Thymus (tissue), 11 donors: ENCODE results near the gene DDT. TPM values are rescaled to one million over a fixed set of nuclear protein-coding genes. Genes with fewer than 3 reads are reported as not detected.
"Not testable (repeated sequence)": the region's sequence is repeated elsewhere in the genome, so short reads cannot be mapped to it uniquely, and the experiment has no call there.

Source experiments
- DNase-seq, 9 donors: peaks; one replicate each; pipeline ENCODE4 v3.0.0-alpha.2; 2013; ENCODE audit warnings: low spot score in 9 of 9, low read depth in 6 of 9, missing footprints in 1 of 9
- H3K27ac ChIP-seq, 2 donors: one replicate each; pipeline ENCODE4 v1.5.1; 2013; ENCODE audit warnings: control low read depth in 1 of 2, low read depth in 1 of 2, low read length in 1 of 2, mild to moderate bottlenecking in 1 of 2, moderate library complexity in 1 of 2
- H3K27me3 ChIP-seq, 2 donors: one replicate each; pipeline ENCODE4 v1.5.1; 2013; ENCODE audit warnings: low read length in 1 of 2; ENCODE audit not compliant: control insufficient read depth in 2 of 2, insufficient read depth in 1 of 2
- H3K36me3 ChIP-seq, 2 donors: one replicate each; pipeline ENCODE4 v1.5.1; 2013; ENCODE audit warnings: low read length in 1 of 2, mild to moderate bottlenecking in 1 of 2, moderate library complexity in 1 of 2; ENCODE audit not compliant: control insufficient read depth in 2 of 2, insufficient read depth in 2 of 2
- H3K4me1 ChIP-seq, 2 donors: one replicate each; pipeline ENCODE4 v1.5.1; 2013; ENCODE audit warnings: low read length in 2 of 2; ENCODE audit not compliant: control insufficient read depth in 2 of 2, insufficient read depth in 2 of 2
- H3K4me3 ChIP-seq, 2 donors: one replicate each; pipeline ENCODE4 v1.5.1; 2013; ENCODE audit warnings: low read length in 2 of 2, control low read depth in 1 of 2, mild to moderate bottlenecking in 1 of 2
- H3K9me3 ChIP-seq, 2 donors: one replicate each; pipeline ENCODE4 v1.5.1; 2013; ENCODE audit warnings: low read length in 1 of 2, mild to moderate bottlenecking in 1 of 2; ENCODE audit not compliant: control insufficient read depth in 2 of 2, insufficient read depth in 1 of 2
- WGBS: extraction: QIAGEN DNeasy Blood & Tissue Kit; methylation state at CpG from one replicate; pipeline ENCODE4 v1.1.7; 2013; 5-methylcytosine and 5-hydroxymethylcytosine counted together
- polyA plus RNA-seq: library from polyadenylated mRNA; stranded (reverse); fragments of 200-250 nt; gene quantifications from one replicate; pipeline ENCODE4 v1.2.3, GENCODE V29; 2013
- total RNA-seq: library from RNA; stranded (reverse); fragments of 120-200 nt; gene quantifications from one replicate; pipeline ENCODE4 v1.2.4, GENCODE V29; 2013
- donor health status: healthy.

DDT gene
- total and polyA plus RNA-seq, 2 donors = 95.7 to 111 TPM

DNA sequence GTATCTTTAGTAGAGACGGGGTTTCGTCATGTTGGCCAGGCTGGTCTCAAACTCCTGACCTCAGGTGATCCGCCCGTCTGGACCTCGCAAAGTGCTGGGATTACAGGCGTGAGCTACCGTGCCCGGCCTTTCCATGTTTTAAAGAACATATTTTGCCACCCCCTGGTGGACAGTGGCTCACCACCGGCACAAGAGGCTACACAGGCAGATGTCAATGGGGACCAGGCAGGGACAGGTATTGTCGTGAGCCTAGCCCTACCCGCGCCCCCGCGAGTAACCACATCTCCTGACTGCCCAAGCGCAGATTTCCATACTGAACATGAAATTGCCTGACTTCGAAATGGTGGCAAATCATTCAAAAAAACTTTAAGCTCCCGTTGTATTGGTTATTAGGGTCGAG, 8.1 kb downstream of the DDT start:
- H3K9me3 ChIP-seq, H3K27ac ChIP-seq, H3K4me1 ChIP-seq, H3K27me3 ChIP-seq, H3K4me3 ChIP-seq, DNase-seq: not testable (repeated sequence)
- H3K36me3 ChIP-seq = peaks cover 21 to 22% of the 10 kb centered on the region in 2 donors
- no CpG with 5 or more reads among the region's 18 CpGs for WGBS

DNA sequence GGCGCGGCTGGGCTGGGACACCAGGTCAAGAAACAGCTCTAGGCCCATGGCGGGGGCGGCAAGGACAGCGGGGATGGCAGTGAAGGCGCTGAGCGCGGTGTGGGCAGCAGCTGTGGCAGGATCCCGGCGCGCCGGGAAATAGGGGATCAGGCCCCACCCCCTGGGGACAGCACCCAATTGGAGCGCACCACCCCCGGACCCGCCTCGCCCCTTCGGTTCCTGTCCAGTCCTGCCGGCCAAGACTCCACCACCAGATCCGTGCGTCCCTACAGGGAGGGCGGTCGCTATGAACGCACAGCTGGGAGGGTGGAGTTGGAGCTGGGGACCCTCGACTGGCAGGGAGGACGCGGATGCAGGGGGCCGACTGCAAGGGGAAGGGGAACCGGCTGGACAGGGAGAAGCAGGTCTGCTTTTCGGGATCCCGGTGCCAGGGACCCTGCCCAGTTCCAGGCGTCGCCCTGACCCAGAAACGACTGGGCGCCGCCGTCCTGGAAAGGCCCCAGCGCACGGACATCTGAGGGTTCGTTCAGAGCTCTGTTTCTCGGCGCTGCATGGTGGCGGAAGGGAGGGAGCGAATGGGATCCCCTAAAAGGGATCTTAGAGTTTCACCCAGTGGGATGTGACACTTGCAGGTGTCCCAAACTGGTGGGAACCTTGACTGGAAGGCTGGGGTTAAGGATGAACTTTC, 13.0 kb downstream of the DDT start, which contains the start of gene GSTT2B:
Gene GSTT2B, minus strand, starts transcription at position 112 of the 688 bp plus-strand sequence. Its CDS starts 64 bp downstream, at position 48.
- not testable (repeated sequence) for H3K27ac ChIP-seq, H3K36me3 ChIP-seq, DNase-seq, H3K4me1 ChIP-seq, H3K9me3 ChIP-seq, H3K4me3 ChIP-seq, H3K27me3 ChIP-seq
- WGBS = no CpG with 5 or more reads among the region's 43 CpGs

DNA sequence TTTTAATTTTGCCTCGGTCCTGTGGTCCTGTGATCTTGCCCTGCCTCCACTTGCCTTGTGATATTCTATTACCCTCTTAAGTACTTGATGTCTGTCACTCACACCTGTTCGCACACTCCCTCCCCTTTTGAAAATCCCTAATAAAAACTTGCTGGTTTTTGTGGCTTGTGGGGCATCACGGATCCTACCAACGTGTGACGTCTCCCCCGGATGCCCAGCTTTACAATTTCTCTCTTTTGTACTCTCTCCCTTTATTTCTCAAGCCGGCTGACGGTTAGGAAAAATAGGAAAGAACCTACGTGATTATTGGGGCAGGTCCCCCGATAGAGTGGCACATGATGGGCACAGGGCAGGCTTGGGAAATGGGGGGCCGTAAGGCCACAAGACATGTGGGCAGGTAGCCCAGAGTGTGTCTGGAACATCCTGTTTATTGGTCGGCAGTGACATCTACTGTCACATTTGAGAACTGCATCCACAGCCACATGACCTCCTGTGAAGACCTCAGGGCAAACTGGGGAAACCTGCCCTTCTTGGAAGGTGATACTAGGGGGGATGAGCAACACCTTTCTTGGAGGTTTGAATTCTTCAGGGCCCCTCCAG, 17.8 kb downstream of the DDT start:
- peak; percentile 34 to 87 (median 78) for DNase-seq
- 49% methylated on average over 12 of the region's 12 CpGs for WGBS
- not testable (repeated sequence) for H3K4me3 ChIP-seq, H3K4me1 ChIP-seq, H3K36me3 ChIP-seq, H3K27ac ChIP-seq, H3K27me3 ChIP-seq, H3K9me3 ChIP-seq

DNA sequence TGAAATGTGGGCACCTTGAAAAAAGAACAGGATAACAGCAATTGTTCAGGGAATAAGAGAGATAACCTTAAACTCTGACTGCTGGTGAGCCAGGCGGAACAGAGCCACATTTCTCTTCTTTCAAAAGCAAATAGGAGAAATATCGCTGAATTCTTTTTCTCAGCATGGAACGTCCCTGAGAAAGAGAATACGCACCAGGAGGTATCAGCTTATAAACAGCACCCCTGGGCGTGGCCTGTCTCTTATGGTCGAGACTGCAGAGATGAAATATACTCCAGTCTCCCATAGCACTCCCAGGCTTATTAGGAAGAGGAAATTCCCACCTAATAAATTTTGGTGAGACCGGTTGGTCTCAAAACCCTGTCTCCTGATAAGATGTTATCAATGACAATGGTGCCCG, 18.4 kb downstream of the DDT start:
- not testable (repeated sequence) for H3K36me3 ChIP-seq, H3K27ac ChIP-seq, H3K4me1 ChIP-seq, H3K27me3 ChIP-seq, DNase-seq, H3K9me3 ChIP-seq, H3K4me3 ChIP-seq
- 93% methylated on average over 7 of the region's 8 CpGs for WGBS

DNA sequence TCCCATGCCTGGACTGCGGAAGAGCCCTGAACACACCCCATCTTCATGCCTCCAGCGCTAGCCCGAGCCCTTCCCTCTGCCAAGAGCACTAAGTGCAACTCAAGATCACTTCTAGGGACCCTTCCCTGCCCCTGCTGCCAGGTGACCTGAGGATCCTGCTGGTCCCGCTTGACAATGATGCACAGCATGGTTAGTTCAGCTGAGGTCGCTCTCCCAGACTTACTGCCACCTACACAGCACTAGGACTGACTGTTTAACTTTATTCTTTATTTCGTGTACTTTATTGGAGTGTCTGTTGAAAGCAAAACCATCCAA, 19.3 kb downstream of the DDT start:
- WGBS = 95% methylated on average over 6 of the region's 6 CpGs
- not testable (repeated sequence) for H3K27me3 ChIP-seq, H3K36me3 ChIP-seq, H3K4me3 ChIP-seq, H3K9me3 ChIP-seq, H3K4me1 ChIP-seq, H3K27ac ChIP-seq, DNase-seq

DNA sequence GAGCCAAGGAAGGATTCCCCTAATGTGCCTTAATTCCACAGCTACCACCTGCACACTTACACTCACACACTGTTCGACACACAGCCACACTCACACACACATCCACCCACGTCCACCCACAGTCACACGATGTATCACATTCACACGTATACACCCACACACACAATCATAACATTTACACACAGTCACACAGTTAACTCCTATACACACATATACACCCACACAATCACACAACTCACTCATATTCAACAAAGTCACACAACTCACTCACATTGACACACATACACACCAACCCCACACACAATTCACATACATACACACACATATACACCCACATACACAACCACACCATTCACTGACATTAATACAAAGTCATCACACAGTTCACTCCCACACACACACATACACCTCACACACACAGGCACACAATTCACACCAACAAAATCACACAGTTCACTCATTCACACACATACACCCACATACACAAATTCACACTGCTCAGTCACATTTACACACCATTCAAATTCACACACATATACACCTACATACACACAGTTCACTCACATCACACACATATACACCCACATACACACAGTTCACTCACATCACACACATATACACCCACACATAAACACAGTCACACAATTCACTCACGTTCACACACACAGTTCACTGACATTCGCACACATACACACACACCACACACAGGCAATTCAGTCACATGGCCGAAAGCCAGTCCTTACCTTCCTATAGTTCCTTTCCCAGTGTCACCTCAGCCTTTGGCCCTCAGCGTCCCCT, 19.8 kb downstream of the DDT start:
- not testable (repeated sequence) for H3K4me3 ChIP-seq, H3K9me3 ChIP-seq, DNase-seq, H3K27ac ChIP-seq, H3K36me3 ChIP-seq, H3K27me3 ChIP-seq, H3K4me1 ChIP-seq
- 93% methylated on average over 8 of the region's 8 CpGs for WGBS

- 79% methylated on average over 4 of the region's 4 CpGs for WGBS
- H3K9me3 ChIP-seq, H3K27me3 ChIP-seq, H3K4me3 ChIP-seq, H3K4me1 ChIP-seq, H3K36me3 ChIP-seq, H3K27ac ChIP-seq, DNase-seq: not testable (repeated sequence)
Observed at GRCh38 chr22:23953485-23953884, 20.8 kb downstream of the DDT start.

DNA sequence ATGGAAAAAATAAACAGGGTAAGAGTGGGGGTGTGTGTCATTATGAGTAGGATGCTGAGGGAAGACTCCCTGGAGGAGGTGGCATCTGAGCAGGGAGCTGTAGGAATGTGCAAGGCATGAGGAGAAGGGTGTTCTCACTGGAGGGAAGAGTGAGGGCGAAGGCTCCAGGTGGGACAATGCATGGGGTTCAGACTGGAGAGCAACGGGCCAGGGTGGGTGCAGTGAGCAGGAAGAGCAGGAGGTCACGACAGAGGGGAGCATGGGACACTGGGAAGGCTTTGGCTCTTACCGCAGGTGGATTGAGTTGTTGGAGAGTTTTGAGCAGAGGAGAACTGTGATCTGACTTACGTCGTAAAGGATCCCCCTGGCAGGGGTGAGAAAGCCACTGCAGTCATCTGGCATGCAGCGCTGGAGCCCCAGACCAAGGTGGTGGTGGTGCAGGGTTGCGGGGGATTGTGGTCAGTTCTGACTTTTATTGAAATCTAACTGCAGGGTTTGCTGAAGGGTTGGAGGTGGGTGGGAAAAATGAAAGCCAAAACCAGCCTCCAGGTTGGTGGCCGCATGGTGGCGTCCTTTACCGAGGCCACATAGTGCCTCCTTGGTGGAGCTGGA, 21.3 kb downstream of the DDT start:
- not testable (repeated sequence) for H3K36me3 ChIP-seq, H3K27ac ChIP-seq, H3K4me1 ChIP-seq, DNase-seq, H3K27me3 ChIP-seq, H3K4me3 ChIP-seq, H3K9me3 ChIP-seq
- 86% methylated on average over 11 of the region's 11 CpGs for WGBS

GRCh38 chr22:23951383-23951782, 22.9 kb downstream of the DDT start:
- not testable (repeated sequence) for H3K36me3 ChIP-seq, H3K9me3 ChIP-seq, H3K4me3 ChIP-seq, H3K27me3 ChIP-seq, DNase-seq, H3K4me1 ChIP-seq, H3K27ac ChIP-seq
- WGBS = 93% methylated on average over 2 of the region's 2 CpGs
